Stimulated activated CD8-positive, alpha-beta memory T cell treated with anti-CD3 and anti-CD28 coated beads, Interleukin-2, amount 100 ng/mL, for 1 hour (primary cell): ENCODE measurements around the gene SELPLG.
"Not testable (repeated sequence)": the region's sequence is repeated elsewhere in the genome, so short reads cannot be mapped to it uniquely, and the experiment has no call there.

Source experiments
- DNase-seq, 2 donors: peaks; one replicate each; pipeline ENCODE4 v3.0.0-alpha.2; 2020; ENCODE audit warnings: low read depth in 2 of 2

Gene SELPLG

DNA sequence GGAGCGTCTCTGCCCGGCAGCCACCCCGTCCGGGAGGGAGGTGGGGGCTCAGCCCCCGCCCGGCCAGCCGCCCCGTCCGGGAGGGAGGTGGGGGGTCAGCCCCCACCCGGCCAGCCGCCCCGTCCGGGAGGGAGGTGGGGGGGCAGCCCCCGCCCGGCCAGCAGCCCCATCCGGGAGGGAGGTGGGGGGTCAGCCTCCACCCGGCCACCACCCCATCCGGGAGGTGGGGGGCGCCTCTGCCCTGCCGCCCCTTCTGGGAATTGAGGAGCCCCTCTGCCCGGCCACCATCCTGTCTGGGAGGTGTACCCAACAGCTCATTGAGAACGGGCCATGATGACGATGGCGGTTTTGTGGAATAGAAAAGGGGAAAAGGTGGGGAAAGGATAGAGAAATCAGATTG lies 22.6 kb upstream of the SELPLG start:
- not testable (repeated sequence) for DNase-seq

DNA sequence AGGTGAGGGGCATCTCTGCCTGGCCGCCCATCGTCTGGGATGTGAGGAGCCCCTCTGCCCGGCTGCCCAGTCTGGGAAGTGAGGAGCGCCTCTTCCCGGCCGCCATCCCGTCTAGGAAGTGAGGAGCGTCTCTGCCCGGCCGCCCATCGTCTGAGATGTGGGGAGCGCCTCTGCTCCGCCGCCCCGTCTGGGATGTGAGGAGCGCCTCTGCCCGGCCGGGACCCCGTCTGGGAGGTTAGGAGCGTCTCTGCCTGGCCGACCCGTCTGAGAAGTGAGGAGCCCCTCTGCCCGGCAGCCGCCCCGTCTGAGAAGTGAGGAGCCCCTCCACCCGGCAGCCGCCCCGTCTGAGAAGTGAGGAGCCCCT lies 22.1 kb upstream of the SELPLG start:
- not testable (repeated sequence) for DNase-seq

DNA sequence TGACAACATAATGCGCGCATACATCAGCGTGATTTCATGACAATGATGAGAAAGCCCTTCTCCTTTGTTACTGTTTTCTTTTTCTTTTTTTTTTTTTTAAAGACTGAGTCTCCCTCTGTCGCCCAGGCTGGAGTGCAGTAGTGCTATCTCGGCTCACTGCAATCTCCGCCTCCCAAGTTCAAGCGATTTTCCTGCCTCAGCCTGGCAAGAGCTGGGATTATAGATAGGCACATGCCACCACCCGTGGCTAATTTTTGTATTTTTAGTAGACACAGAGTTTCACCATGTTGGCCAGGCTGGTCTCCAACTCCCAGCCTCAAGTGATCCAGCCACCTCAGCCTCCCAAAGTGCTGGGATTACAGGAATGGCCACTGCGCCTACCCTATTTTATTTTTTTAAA lies 20.9 kb upstream of the SELPLG start:
- DNase-seq, result not testable (repeated sequence)

DNA sequence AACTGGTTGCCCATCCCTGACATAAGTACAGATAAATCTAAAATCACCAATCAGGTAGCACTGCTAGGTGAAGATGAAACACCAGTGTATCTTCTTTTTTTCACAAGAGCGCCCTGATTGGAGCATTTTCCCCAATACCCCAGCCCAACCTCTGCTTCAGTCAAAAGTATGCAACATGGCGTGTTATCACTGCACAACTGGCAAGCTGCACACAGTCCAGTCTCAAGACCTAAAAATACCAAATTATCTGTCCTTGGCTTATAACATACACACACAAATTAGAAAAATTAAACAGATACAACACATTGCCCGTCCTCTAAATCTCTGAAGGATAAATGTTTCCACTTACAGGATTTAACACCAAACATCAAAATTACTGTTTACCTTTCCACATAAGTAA lies 20.2 kb upstream of the SELPLG start:
- DNase-seq, result no peak

DNA sequence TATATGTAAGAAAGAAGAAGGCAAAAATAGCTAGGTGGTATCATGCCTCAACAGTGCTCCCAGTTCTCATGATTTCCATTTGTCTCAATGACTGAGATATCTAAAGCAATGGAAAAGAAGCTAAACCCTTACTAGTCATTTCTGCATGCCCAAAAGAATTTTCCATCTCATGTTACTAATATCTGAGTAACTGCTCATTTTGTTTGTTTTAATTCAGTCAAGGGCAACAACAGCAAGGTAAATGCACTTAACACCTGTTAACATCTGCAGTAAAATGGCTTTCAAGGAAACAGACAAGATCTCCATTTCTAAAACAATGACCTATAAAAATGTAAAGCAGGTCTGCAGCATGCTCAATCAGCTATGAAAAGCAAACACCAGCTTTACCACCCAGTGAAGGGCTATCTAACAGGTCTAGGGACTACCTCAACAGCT lies 19.4 kb upstream of the SELPLG start:
- DNase-seq, result no peak

DNA sequence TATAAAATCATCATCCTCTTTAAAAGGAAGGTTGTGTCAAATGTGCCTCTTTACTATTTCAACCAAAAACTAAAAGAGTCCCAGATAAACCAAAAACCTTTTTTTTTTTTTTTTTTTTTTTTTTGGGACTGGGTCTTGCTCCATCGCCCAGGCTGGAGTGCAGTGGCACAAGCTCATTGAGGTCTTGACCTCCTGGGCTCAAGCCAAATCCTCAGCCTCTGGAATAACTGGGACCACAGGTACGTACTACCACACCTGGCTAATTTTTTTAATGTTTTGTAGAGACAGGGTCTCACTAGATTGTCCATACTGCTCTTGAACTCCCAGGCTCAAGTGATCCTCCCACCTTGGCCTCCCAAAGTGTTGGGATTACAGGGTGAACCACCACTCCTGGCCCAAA lies 16.4 kb upstream of the SELPLG start:
- DNase-seq, result no peak

DNA sequence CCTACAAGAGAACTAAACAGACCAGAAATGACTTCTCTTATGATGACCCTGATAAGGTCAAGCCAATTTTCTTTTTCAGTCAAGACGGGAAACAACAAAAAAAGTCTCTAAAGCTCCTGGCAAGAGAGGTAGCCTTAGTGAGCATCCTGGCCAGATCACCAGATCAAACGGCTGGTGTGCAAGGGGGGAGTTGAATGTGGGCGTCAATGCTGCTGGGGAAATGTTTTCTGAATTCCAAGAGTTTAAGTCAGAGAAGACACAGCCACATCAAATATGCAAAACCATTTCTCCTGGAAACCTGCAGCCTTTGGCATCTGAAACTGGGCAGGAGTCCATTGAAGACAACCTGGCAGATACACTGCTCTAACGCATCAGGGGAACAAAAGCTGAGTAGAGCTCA lies 16.0 kb upstream of the SELPLG start:
- no peak for DNase-seq

DNA sequence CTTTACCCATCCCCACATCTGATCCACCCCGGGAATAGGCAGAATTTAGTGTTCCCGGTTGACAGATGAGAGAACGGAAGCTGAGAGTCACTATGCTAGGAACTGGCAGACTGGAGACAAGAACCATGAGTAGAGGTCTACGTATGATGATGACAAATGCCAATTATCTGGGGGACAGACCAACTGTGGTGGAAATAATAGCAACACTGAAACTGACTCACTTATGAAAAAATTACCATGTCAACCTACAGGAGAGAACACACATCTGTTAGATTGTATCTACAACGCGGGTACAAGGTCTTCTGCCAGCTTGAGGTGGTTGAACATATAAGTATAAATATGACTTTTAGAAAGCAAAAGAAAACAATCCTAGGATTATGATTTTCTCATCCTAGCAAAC lies 15.4 kb upstream of the SELPLG start:
- DNase-seq, result no peak

DNA sequence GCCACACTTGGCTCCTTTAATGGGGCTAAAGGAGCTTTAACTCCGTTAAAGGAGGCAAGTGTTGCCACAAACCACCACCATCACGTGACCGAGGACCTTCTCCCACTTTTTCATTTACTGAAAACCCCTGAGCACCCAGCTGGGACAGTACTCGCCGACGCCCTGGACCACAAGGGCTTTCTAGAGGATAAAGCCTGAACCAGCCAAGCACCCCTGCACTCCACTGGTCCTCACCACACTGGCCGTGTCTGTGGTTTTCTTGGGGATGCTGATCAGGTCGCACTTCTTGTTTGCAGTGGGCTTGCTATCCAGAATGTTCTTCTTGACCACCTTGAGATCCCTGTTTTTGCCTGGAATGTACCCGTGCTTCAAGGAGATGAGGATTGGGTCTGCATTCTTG lies 14.7 kb upstream of the SELPLG start:
- no peak for DNase-seq

DNA sequence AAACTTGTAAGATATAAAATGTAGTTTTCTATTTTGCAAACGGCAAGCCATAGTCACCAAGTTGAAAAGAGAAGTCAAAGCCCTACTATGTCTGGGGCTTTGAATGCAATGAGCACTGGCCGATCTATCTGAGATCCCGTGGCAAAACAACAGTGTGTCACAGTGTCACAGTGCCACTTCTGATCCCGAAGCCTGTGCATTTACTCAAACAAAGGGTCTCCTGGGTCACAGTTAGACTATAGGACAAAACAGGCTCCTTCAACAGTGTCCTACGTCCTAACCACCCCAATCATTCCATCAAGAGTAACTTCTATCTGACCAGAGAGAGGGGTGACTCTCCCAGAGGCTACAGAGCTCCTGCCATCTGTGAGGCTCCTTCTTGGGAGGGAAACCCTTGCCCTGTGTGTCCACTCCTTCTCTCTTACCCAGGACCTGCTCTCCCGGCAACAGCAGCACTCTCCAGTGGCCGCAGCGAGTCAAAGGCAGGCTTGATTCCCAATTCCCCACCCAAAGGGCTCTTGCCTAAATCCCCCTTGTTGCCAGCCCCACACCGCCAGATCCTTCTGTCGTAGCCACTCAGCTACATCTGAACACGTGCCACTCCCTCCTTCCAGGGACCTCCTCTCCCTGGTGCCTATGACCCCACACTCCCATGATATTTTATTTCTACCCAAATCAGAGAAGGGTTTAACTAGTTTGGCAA lies 14.0 kb upstream of the SELPLG start:
- no peak for DNase-seq

DNA sequence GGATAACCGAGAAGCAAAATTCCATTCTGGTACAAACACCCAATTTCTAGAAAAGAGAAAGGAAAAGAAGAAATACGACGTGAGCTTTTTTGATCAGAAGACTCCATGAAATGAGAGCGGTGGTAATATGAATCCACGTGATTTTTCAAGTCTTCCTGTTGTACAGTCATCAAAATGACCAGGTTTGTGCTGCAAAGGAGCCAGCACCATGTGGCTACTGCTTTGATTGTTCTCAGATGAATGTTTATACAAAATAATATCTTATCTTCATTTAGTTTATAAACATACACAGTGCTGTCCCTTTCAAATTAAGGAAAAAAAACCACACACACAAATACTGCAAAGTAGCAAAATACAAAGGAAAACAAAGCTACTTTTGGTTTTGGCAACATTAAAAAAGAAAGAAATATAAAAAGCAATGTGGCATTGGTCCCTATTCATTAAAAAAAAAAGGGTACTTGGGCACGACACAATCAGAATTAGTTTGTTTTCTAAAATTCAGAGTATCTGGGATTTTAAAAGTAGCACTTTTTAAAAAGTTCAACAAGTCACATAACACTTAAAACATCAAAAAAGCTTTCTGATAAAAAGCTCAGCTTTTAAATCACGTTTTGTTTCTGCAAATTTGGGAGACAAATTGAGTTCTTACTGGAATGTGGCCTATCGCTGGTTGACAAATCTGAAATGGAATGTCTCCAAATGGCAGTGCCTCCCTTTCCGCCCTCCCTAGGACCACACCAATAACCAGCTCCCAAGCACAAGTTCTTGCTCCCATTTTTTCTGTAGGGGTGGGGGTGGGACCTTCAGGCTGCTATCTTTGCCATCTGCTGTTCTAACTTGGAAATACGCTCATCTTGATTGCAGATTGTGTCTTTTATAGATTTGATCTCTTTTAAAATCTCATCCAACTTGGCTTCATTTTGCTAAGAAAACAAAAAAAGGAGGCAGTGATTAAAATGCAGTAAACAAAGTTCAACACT lies 13.2 kb upstream of the SELPLG start:
- no peak for DNase-seq

DNA sequence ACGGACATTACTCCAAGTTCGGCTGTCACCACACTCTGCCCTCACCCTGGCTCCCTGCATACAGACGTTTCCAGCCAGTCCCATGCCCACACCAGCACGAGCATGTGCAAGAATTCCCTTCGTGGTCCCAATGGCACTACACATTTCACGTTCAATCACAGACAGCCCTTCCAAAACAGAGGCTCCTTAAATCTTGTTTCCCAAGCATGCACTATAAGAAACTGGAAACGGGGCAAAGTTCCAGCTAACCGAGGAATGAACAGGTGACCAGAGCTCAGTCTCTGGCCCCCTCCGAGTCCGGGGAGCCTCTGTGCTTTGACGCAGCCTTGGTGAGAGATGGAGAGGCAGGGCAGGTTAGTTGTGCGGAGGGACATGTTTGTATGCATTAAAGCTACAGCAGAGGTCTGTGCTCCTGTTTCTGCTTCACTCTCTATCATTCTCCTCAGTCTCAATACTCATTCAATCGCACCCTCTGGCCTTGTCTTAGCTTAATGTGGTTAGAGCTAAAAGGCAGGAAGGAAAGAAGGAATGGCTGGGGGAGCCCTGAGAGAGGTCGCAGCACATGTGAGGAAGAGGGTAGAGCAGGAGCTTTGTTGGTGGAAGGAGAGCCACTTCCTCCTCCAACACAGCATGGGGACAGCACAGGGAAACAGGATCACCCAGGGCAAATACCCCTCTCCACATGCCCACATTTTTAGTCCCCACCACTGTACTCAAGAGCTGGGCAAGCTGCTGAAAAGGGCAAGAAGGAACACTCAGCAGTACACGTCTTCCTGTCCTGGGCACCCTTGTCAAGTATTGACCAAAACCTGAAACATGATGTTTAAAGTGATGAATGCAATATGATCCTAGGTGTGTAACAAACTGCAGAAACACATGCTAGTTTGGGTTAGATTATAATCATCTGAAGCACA lies 12.2 kb upstream of the SELPLG start:
- no peak for DNase-seq

DNA sequence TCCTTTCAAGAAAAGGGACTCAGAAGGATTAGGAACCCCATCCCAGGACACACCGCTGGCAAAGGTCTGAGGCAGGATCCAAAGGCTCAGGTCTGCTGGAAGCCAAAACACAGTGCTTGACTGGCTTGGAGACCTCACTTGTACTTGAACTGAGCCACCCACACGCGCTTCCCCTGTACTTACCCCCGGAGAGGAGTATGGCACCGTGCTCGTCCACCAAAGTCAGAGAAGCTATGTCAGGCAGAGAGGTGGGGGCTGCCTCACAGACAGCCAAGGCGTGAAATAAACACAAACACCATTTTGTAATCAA lies 11.1 kb upstream of the SELPLG start:
- DNase-seq, result no peak

DNA sequence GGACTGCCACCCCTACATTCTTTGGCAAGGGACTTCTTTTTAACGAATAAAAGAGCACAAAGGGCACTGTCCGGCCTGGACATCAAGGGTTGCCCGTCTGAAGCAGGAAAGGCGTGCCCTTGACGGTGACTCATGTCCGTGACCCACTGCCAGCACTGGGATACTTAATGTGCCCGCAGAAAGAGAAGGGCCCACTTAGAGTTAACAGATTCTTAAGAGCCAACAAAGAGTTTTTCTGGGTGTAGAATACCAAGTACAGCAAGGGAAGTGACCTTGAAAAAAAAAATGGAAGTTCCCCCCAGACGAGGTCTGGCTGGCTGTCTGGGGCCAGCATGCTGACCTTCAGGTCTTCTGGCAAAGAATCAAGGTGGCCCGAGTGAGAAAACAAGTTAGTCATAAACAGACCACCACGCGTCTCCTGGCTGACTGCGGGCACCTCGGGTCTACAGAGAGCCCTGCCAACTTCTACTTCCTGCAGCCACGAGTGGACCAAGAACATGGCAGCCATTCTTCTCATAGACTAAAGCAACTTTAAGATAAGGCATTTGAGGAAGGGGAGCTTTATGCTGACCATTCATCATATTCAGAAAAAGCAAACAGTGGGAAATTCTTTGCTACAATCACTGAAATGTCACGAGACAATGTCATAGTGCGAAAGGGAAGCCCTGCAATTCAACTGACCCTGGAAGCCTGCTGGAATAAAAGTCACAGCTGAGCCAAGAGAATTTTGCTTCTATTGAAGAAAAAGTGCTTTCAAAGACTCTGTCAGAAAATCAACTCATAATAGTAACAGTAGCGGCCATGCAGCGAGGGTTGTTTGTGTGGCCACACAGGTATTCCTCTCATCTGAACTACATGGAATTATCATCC lies 10.5 kb upstream of the SELPLG start:
- DNase-seq, result no peak

DNA sequence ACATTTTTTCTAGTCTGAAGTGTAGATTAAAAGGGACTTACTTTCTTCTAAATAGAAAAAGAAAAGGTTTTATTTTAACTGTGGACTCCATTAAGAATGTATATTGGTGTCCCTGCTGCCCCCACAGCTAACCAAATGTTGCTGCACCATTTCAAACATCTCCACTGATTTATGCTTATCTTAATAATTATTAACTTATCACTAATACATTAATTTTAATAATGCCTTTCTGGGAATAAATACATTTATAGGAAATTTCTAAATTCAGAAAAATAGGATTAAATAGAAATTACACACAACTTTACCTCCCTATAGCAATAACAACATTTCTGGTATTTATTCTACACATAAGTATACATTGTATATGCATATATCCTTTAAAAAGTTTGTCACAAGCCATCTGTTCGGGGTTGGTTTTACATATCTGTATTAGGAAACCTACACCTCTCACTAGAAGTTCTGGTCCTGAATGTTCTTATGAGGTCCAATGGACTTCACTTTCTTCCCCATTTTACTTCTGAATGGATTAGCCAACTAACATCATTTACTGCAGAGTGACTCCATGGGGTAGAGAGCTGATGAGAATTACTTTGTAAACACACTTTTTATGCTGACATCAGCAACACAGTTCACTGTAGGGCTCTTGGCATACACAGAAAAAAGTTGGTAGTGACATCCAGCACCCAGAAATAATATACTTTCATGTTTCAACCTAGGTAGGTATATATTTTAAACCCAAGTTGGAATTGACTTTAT lies 9.4 kb upstream of the SELPLG start:
- no peak for DNase-seq

DNA sequence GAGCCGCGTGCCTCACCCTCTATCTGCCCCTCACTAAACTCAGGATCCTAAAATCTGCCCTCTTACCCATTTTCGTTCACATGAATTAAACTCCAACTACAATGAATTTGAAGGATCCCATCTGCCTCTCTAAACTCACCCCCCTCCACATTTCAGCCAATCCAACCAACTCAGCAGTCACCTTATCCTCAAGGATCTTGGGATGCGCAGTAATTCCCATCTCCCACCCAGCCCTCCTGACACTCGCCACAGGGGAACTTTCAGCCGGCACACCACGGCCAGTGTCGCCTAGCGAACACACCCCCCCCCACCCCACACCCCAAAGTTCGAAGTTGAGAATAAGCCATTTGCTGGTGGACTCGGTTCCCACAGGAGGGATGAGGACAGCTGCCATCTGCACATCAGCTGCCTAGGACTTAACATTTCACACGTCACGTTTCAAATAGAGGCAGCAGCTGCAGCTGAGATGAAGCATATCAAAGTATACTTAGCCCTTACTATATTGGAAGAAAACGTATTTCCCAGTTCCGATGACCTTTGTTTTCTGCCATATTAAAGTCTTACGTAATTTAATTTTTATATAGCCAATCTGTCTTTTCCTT lies 8.7 kb upstream of the SELPLG start:
- DNase-seq, result no peak

DNA sequence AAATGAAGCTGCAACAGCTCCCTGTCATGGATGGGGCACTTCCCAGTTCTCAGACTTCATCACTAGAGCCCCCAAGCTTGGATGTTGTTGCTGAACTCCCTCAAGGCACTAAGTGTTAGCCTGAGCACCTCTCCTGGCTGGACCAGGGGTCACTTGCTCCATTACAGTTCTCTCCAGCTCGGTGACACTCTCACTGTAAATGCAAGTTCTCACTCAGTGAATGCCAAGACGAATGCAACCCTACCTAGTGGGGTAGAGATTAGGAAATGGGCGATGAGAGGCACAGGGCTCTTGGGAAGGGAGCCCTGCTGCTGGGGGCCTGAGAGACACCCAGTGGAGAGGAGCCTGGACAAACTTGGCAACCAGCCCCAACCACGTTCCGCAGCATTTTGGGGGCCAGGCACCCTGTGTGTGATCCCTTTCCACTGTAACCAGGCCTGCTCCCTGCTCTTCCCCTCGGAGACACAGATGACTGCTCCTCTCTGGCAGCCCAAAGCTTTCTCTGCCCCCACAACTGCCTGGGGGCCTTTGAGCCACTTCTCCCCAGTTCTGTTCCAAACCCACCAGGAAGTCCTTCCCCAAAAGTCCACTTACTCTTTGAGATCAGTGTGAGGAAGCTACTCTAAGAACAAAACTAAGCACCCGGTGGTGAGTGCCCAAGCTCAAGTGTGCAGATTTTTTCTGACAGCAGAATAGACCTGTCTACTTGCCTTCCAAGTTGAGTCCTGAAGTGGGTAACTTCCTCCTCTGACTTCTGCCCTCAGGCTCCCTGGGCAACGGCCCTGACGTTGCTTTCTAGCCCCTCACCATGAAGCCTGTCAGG lies 8.0 kb upstream of the SELPLG start:
- DNase-seq, result no peak

DNA sequence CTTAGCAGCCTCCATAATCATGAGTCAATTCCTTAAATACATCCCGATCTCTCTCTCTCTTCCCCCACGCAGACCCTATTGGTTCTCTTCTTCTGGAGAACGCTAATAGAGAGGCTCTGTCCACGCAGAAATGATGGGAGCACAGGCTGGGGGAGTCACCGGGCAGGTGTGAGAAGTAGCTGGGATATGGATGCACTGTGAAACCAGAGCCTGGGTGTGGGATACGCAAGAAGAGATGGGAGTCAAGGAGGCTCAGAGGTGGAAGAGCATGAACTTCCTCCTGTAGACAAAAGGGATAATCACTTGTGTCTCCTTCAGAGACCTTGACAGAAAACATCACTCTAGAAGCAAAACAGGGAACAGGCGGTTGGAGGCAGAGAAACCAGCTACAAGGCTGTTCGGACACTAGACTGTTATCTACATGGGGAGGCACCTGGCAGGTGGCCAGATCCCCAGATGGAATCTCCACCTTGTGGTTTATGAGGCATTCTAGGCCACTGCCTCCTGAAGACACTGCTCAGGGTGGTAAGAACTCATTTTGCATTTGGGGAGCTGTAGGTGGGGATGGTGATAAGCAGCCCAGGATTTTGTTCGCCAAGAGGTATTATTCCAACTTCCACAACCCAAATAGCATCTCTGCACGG lies 7.2 kb upstream of the SELPLG start:
- no peak for DNase-seq
